ENCODE results near the gene TLX1.

- TF ChIP-seq GATA2 (IDR thresholded peaks at IDR 0.05; ENCODE audit: low read depth, low read length) (no peak), GATA3 (IDR thresholded peaks at IDR 0.05; ENCODE audit: low read depth, low read length) (no peak)
These were observed 11.6 kb downstream of the TLX1 start for GRCh38 chr10:101142533-101143344.
